ENCODE measurements around the gene SNURF. TPM values are rescaled to one million over a fixed set of nuclear protein-coding genes. Genes with fewer than 3 reads are reported as not detected.
"Not testable (repeated sequence)": the region's sequence is repeated elsewhere in the genome, so short reads cannot be mapped to it uniquely, and the experiment has no call there.

The SNURF gene
- total RNA-seq, 1 donor from 2014 or later, result 17.8 TPM

- Mint-ChIP-seq H3K27me3 (ENCODE audit: low read depth) (no peaks in the 10 kb centered on the region), H3K27ac (ENCODE audit: unreplicated experiment) (no peak overlapping the region), H3K9me3 (ENCODE audit: low read depth) (peaks cover 28% of the 10 kb centered on the region), H3K4me3 (ENCODE audit: unreplicated experiment) (no peak overlapping the region), H3K4me1 (ENCODE audit: low read depth) (no peaks in the 10 kb centered on the region), H3K36me3 (ENCODE audit: low read depth) (no peaks in the 10 kb centered on the region)
- DNase-seq (ENCODE audit: low spot score), result no peak
- no peak for TF ChIP-seq CTCF (IDR thresholded peaks at IDR 0.05)
These were observed 30.6 kb upstream of the SNURF start for GRCh38 chr15:24924153-24924552.

- H3K27ac Mint-ChIP-seq (ENCODE audit: unreplicated experiment), result no peak overlapping the region
These were observed 30.2 kb upstream of the SNURF start for GRCh38 chr15:24924621-24925020.

GRCh38 chr15:24931874-24932732, 22.7 kb upstream of the SNURF start:
- H3K9me3 Mint-ChIP-seq (ENCODE audit: low read depth), result peaks cover 34% of the 10 kb centered on the region
- not testable (repeated sequence) for DNase-seq (ENCODE audit: low spot score); H3K27me3 Mint-ChIP-seq (ENCODE audit: low read depth); H3K27ac Mint-ChIP-seq (ENCODE audit: unreplicated experiment); H3K4me1 Mint-ChIP-seq (ENCODE audit: low read depth); H3K4me3 Mint-ChIP-seq (ENCODE audit: unreplicated experiment); H3K36me3 Mint-ChIP-seq (ENCODE audit: low read depth)

More at GRCh38 chr15:24924621-24925020, 30.2 kb upstream of the SNURF start:
- DNase-seq (ENCODE audit: low spot score), result no peak
- TF ChIP-seq CTCF (IDR thresholded peaks at IDR 0.05), result no peak
- Mint-ChIP-seq H3K4me1 (ENCODE audit: low read depth) (no peaks in the 10 kb centered on the region), H3K4me3 (ENCODE audit: unreplicated experiment) (no peak overlapping the region), H3K9me3 (ENCODE audit: low read depth) (peaks cover 29% of the 10 kb centered on the region), H3K36me3 (ENCODE audit: low read depth) (no peaks in the 10 kb centered on the region), H3K27me3 (ENCODE audit: low read depth) (no peaks in the 10 kb centered on the region)

GRCh38 chr15:24933716-24934115, 21.1 kb upstream of the SNURF start:
- Mint-ChIP-seq H3K9me3 (ENCODE audit: low read depth) (peaks cover 33% of the 10 kb centered on the region), H3K4me3 (ENCODE audit: unreplicated experiment) (no peak overlapping the region), H3K4me1 (ENCODE audit: low read depth) (no peaks in the 10 kb centered on the region), H3K27ac (ENCODE audit: unreplicated experiment) (no peak overlapping the region), H3K27me3 (ENCODE audit: low read depth) (no peaks in the 10 kb centered on the region), H3K36me3 (ENCODE audit: low read depth) (peaks cover 2% of the 10 kb centered on the region)
- TF ChIP-seq CTCF (IDR thresholded peaks at IDR 0.05), result no peak
- no peak for DNase-seq (ENCODE audit: low spot score)

GRCh38 chr15:24938224-24938623, 16.6 kb upstream of the SNURF start:
- peaks cover 23% of the 10 kb centered on the region for H3K9me3 Mint-ChIP-seq (ENCODE audit: low read depth)
- H3K4me1 Mint-ChIP-seq (ENCODE audit: low read depth); H3K36me3 Mint-ChIP-seq (ENCODE audit: low read depth); H3K4me3 Mint-ChIP-seq (ENCODE audit: unreplicated experiment); H3K27ac Mint-ChIP-seq (ENCODE audit: unreplicated experiment); H3K27me3 Mint-ChIP-seq (ENCODE audit: low read depth); DNase-seq (ENCODE audit: low spot score): not testable (repeated sequence)

GRCh38 chr15:24940236-24940635, 14.6 kb upstream of the SNURF start:
- Mint-ChIP-seq H3K4me3 (ENCODE audit: unreplicated experiment) (no peak overlapping the region), H3K27me3 (ENCODE audit: low read depth) (no peaks in the 10 kb centered on the region), H3K4me1 (ENCODE audit: low read depth) (peaks cover 8% of the 10 kb centered on the region), H3K27ac (ENCODE audit: unreplicated experiment) (no peak overlapping the region), H3K9me3 (ENCODE audit: low read depth) (peaks cover 19% of the 10 kb centered on the region), H3K36me3 (ENCODE audit: low read depth) (peaks cover under 1% of the 10 kb centered on the region)
- no peak for TF ChIP-seq CTCF (IDR thresholded peaks at IDR 0.05)
- DNase-seq (ENCODE audit: low spot score), result no peak
